LNCAP (cell line): ENCODE measurements around the gene CBX8.

ENCODE experiments used
- TF ChIP-seq, protein P1 (sequence below): fragments of 450-650 bp; IDR thresholded peaks from 2 replicates; pipeline ENCODE4 v1.5.1; 2017; ENCODE audit warnings: mild to moderate bottlenecking

CBX8 gene

DNA sequence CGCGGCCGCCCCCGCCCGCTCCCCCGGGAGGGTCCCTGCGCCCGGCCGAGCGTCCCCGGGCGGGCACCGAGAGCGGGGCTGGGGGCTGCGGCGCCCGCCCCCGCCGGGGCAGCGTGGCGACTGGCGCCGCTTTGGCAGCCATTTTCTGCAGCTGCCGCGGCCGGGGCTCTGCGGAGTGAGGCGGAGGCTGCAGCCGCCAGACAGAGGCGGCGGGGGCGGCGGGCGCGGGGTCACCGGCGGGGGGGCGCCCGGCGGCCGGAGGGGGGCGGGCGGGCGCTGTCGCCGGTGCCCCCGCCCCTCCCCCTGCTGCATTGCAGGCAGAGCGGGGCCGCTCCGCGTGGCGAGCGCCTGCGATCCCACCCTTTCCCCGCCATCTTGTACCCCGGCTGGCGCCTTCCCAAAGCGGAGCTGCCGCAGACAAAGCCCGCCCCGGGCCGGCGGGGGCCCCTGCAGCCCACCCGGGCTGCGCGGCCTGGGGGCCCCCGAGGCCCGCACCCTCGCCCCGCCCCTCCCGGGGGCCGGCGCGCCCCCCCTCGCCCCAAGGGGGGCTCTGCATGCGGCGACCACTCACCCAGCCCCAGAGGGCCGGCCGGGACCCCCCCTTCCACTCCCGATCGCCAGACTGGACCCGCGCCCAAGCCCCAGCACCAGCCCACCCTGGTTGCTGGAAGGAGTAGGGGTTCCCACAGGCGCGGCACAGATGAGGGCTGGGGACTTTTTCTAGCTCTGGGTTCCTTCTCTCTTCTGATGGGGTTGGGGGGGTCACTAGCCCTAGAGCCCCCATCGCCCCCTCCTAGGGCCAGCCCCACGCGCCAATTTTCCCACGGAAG, 16.6 kb upstream of the CBX8 start:
- TF ChIP-seq, protein P1, sequence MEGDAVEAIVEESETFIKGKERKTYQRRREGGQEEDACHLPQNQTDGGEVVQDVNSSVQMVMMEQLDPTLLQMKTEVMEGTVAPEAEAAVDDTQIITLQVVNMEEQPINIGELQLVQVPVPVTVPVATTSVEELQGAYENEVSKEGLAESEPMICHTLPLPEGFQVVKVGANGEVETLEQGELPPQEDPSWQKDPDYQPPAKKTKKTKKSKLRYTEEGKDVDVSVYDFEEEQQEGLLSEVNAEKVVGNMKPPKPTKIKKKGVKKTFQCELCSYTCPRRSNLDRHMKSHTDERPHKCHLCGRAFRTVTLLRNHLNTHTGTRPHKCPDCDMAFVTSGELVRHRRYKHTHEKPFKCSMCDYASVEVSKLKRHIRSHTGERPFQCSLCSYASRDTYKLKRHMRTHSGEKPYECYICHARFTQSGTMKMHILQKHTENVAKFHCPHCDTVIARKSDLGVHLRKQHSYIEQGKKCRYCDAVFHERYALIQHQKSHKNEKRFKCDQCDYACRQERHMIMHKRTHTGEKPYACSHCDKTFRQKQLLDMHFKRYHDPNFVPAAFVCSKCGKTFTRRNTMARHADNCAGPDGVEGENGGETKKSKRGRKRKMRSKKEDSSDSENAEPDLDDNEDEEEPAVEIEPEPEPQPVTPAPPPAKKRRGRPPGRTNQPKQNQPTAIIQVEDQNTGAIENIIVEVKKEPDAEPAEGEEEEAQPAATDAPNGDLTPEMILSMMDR, result no peak

DNA sequence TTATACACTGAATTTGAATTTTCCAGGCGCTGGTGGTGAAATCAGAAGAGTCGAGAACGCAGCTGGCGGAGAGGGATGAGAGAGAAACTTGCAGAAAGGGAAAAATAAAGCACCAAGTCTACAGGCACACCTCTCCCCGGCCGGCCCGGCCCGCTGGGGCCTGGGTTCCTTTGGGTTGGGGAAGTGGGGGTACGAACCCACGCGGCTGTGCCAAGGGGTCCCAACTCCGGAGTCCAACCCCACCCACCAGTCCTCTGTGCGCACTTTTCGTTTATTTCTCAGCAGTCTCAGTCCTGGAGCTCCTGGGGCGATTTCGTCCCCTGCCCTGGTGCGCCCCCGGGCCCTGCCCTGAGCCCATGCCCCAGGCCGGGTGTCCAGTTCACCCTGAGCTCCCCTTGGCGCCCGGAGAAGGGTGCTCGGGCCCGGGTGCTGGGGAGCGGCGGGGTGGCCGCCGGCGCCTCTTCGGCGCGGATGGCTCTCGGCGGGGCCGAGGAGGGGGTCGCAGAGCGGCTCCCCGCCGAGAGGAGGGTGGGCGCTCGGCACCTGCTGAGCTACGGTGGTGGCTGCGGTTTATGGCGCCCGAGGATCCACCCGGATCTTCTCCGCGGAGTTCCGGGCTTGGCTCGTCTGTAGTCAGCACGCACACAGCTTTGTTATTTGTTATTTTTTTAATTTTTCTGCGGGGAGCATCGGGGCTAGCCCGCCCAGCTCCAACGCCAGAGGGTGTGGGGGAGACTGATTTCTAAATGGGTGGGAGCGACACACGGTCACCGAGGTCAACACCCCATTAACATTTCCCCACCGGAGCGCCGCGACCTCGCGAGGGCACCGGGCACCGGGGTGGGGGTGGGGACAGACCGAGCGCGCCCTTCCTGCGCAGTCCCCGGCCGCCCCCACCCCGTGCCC, 15.7 kb upstream of the CBX8 start:
- TF ChIP-seq, protein P1, result no peak

DNA sequence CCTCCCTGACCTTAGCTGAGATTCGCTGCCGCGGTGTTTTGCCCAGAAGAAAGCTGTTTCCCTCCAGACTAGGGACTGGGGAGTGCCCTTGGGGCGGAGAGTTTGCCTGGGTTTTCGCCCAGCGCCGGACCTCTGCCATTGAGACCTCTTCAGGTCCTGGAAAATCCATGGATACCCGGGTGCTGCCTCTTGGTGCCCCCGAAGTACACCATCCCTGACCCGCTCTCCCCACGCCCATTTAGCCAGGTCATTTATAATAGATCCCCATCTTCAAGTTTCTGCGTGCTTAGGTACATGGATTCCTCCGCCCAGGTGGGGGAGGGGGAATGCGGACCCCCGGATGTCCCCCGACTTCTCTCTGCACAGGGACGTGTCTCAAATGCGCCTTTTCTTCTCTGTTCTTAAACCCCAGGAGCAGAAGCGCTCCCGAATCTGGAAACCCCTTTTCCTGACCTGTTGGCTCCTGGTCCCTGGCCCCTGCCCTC, 15.0 kb upstream of the CBX8 start:
- TF ChIP-seq, protein P1, result no peak

DNA sequence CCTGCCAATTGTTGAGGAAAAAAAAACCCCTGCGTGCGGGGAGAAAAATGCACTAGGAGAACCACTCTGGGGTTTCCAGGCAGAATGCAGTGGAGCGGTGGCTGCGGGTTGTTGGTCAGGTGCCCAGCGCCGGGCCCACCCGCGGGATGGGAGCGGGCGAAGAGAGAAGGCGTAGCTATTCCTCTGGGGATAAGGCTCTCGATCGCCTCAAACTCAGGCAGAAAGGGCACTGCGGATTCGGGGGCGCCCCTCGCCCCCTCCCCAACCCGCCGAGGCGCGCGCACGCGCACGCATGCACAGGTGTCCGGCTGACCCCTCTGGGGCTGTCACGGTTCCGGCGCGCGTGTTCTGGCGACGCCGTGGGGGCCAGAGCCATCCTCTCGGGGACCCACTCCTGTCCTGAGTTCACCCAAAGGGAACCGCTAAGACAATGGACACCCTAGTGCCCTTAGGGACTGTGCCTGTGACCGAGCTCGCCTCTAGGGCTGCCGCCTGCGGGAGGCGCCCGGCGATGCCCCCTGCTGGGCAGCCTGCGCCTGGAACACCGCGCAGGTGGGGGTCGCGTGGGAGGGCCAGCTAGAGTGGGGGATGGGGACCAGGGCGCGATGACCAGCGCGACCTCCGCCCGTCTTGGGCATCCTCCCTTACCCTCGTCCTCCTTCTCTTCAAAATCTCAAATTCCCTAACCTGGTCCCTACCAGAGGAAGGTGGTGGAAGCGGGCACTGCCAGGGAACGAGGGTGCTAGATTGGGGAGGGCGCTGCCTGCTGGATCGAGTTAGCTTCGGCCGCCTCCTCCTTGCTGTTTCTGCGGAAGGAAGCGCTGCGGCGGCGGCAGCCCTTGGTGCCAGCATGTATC, 14.4 kb upstream of the CBX8 start:
- TF ChIP-seq, protein P1, result peak; percentile 36; the same call in 1 of the 2 replicates

DNA sequence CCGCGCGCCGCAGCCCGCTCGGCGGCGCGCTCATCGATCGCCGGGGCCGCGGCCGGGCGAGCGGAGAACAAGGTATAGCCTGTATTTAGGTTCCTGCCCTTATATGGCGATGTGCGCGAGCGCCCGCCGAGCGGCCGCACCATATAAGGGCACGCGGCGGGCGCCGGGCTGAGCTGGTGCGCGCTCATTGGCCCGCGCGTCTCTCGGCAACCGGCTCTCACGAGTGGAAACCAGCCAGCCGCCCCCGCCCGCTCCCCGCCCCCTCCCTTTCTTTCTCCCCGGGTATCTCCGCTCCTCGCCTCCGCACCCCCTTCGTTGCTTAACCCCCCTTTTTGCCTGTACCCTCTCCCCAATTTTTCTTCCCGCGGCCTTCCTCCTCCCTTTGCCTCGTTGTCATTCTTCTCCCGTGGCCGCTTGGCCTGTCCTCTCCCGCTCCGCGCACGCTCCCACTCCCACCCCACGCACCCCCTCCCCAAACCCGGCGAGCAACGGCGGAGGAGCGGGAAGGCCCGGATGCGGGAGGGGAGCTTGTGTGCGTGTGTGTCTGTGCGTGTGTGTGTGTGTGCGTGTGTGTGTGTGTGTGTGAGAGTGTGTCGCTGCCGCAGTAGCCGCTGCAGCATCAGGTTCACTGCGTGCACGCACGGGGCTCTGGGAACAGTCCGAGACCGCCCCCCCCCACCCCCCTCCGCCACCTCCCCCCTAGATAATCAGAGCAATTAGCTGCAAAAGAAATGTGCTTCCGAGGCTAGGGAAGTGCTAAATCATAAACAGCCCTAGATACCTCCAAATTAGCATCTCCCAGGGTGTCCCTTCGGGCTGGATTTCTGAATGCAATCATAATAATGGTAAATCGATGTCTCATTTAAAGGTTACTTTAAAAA, 13.5 kb upstream of the CBX8 start:
- TF ChIP-seq, protein P1, result no peak

DNA sequence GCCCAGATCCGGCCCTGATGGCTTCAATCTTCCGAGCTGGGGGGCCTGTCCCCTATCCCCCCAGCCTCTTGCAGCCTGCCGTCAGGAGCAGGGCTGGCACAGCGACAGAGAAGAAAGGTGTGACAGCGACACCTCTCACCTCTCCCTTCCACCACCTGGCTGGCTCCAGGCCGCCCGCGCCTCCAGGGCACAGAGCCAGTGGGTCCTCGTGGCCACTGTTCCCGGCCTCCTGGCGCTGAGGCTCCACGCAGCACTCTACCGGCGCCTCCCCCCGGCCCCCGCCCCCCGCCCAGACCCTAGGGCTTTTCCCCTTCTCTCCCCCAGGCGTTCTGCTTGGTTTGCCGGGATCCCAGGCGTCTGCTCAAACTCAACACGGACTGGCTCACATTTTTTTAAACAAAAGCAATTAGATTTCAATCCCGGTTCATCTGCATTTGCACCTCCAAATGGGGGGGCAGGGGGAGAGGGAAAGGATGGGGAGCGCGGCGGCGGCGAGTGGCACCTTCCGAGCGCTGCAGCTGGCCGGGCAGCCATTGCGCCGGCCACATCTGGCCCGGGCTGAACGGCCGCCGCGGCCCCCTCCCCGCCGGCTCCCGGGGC, 12.8 kb upstream of the CBX8 start:
- TF ChIP-seq, protein P1, result no peak
